GM12878 (cell line): Measurements from ENCODE around the gene ACVR1B. TPM values are rescaled to one million over a fixed set of nuclear protein-coding genes. Genes with fewer than 3 reads are reported as not detected.

Experiments used
- PML ChIP-seq: IDR thresholded peaks from 2 replicates; pipeline ENCODE4 v1.6.1; 2012; ENCODE audit warnings: low read length, inconsistent platforms
- SKIL ChIP-seq: fragments of 450-650 bp; IDR thresholded peaks from 2 replicates; pipeline ENCODE4 v1.6.1; 2017; ENCODE audit warnings: mild to moderate bottlenecking, low read depth, inconsistent platforms; ENCODE audit not compliant: poor library complexity, severe bottlenecking
- ZNF687 ChIP-seq: fragments of 450-650 bp; IDR thresholded peaks from 2 replicates; pipeline ENCODE4 v1.6.1; 2017; ENCODE audit warnings: mild to moderate bottlenecking, moderate library complexity
- polyA plus RNA-seq, 11 experiments: library from polyadenylated mRNA; depleted of rRNA in 4 of 11; unstranded in 6 of 11; stranded (reverse) in 5 of 11; fragments of >200 nt; fragmentation: Nextera tagmentation in 4 of 11; fragmentation: Illumina TruSeq in 1 of 11; extraction: Ambion mirVana in 4 of 11; extraction: Trizol in 1 of 11; gene quantifications; 1 replicate in 1 of 11; 2 replicates in 10 of 11; pipeline versions ENCODE4 v1.2.1 to v1.2.3, GENCODE V29; 2011 to 2016; ENCODE audit warnings: inconsistent platforms in 2 of 11, missing spikeins in 2 of 11, low read depth in 1 of 11
- total RNA-seq, 4 experiments: library from RNA; depleted of rRNA in 3 of 4; stranded (reverse); fragments of >200 nt in 3 of 4; fragmentation: Illumina TruSeq in 1 of 4; extraction: Trizol in 1 of 4; gene quantifications; 2 replicates each; pipeline versions ENCODE4 v1.2.1 to v1.2.3, GENCODE V29; 2013 to 2021
- TF ChIP-seq, protein P1 (sequence below): fragments of 450-650 bp; IDR thresholded peaks from 2 replicates; pipeline ENCODE4 v1.6.1; 2016; ENCODE audit warnings: mild to moderate bottlenecking

ACVR1B gene
- total and polyA plus RNA-seq, 10 of the 15 experiments (the other 5 are each of a cell fraction or from before 2014, with no cell fraction given): 0.02 to 0.69 (median 0.16) TPM; not detected in 2

GRCh38 chr12:51914034-51914923, 37.2 kb upstream of the ACVR1B start (continued):
- TF ChIP-seq SKIL (no peak), PML (no peak), ZNF687 (no peak)
- TF ChIP-seq, protein P1, sequence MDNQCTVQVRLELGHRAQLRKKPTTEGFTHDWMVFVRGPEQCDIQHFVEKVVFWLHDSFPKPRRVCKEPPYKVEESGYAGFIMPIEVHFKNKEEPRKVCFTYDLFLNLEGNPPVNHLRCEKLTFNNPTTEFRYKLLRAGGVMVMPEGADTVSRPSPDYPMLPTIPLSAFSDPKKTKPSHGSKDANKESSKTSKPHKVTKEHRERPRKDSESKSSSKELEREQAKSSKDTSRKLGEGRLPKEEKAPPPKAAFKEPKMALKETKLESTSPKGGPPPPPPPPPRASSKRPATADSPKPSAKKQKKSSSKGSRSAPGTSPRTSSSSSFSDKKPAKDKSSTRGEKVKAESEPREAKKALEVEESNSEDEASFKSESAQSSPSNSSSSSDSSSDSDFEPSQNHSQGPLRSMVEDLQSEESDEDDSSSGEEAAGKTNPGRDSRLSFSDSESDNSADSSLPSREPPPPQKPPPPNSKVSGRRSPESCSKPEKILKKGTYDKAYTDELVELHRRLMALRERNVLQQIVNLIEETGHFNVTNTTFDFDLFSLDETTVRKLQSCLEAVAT: no peak
